Gastroesophageal sphincter (tissue), 3 donors: Measurements from ENCODE around the gene TTLL7.

Source experiments
- CTCF ChIP-seq, 4 experiments: fragments of 200-600 bp in 2 of 4; fragments of 450-650 bp in 2 of 4; sonication (generic) in 1 of 4; IDR thresholded peaks; one replicate each; pipeline ENCODE4 v1.5.1; 2017 to 2019; ENCODE audit warnings: antibody characterized with exemption in 4 of 4, mild to moderate bottlenecking in 2 of 4, moderate library complexity in 2 of 4
- POLR2AphosphoS5 ChIP-seq: sonication (generic); formaldehyde crosslinking; IDR thresholded peaks from one replicate; pipeline ENCODE4 v1.6.1; 2017; ENCODE audit warnings: antibody characterized with exemption

GRCh38 chr1:84037758-84038611 is 39.1 kb upstream of the TTLL7 start:
- TF ChIP-seq CTCF (IDR thresholded peaks at IDR 0.05) = no peak
- TF ChIP-seq POLR2AphosphoS5 = no peak
